Posterior vena cava (tissue), 2 donors: ENCODE measurements around the gene FRRS1L. TPM values are rescaled to one million over a fixed set of nuclear protein-coding genes. Genes with fewer than 3 reads are reported as not detected.

Experiments used
- DNase-seq: peaks from one replicate; pipeline ENCODE4 v3.0.0-alpha.2; 2020; ENCODE audit warnings: low spot score
- intact Hi-C, 2 donors: fragments of 100-400 bp; cut with DNase I; formaldehyde crosslinking; loops; one replicate each; pipeline versions ENCODE4 v1.14.1 to v1.14.2; 2022 to 2023
- total RNA-seq, 2 donors: library from RNA; stranded (reverse); fragmentation: NEBNext Ultra II Directional; extraction: Animal tissue kit (Norgen Biotek cat#: 25700); gene quantifications; one replicate each; pipeline ENCODE4 v1.2.1, GENCODE V29; 2021
- donor health status: DM: yes; HTN: yes; CAD: no.
- donor health status: DM: yes; HTN: yes; CAD: no.

The FRRS1L gene
- total RNA-seq, 2 donors from 2014 or later = 0.97 to 2.6 TPM

DNA sequence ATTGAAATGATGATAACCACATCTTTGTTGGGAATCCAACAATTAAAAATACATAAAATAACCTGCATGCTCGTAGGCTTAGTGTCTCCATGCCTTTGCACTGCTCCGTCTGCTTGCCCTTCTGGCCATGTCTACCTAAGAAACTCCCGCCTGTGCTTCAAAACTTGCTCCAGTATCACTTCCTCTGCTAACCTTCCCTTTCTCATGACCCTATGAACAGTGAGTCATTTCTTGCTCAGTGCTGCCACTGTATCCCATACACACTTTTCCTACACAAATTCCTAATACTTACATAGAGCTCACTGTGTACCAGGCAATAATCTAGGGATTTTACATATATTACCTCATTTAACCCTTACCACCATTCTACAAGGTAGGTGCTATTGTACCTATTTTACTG, 80.8 kb downstream of the FRRS1L start:
- DNase-seq = no peak
- intact Hi-C loops = no loop called here

DNA sequence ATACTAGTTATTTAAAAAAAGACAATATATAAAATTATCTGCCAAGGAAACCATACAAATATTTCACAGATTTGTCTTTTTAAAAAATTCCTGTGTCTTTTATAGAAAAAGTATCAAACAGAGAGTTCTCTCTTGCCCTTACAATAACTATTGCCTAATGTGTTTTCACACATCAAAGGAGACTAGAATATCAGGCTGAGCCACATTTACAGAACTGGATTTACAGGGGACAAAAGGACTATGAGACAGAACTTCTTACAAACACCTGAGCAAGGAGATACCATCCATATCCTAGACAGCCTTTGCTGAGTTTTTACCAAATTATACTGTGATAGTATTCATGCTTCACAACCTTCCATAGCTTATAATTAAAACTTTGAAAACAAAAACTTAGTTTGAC, 81.5 kb downstream of the FRRS1L start:
- intact Hi-C loops = no loop called here
- no peak for DNase-seq

DNA sequence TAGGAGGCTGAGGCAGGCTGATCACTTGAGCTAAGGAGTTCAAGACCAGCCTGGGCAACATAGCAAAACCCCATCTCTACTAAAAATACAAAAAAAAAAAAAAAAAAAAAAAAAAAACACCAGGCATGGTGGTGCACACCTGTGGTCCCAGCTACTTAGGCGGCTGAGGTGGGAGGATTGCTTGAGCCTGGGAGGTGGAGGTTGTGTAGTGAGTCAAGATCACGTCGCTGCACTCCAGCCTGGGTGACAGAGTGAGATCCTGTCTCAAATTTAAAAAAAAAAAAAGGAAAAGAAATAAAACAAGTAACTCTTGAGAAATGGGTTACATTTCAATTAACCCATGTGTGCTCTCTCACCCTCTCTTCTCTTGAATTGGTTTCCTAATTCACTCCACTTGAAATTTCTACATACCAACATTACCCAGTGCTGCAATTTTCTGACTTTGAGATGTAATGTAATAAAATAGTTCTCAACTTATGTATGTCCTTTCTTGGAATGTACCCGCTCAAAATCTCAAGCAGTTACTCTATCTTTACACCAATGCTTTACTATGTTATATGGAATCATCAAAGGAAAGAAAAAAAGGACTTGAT, 83.1 kb downstream of the FRRS1L start:
- DNase-seq = no peak
- intact Hi-C loops = loop anchor here in 1 of 2 donors (2.0 kb wide), 1 partner anchor 77 kb away; no protein-coding TSS in a partner anchor

- intact Hi-C loops = loop anchor here in 1 of 2 donors (2.0 kb wide), 1 partner anchor 78 kb away; no protein-coding TSS in a partner anchor
- DNase-seq = no peak
Observed at GRCh38 chr9:109083141-109083540, 83.9 kb downstream of the FRRS1L start.

GRCh38 chr9:109082091-109082620, 84.9 kb downstream of the FRRS1L start:
- intact Hi-C loops = loop anchor here in 1 of 2 donors (2.0 kb wide), 1 partner anchor 79 kb away; no protein-coding TSS in a partner anchor
- no peak for DNase-seq

Other genes starting within 250 kb of the FRRS1L start
- 10 to 100 TPM; 12.9 to 17.3 TPM for gene ELP1, start 233.1 kb downstream of the FRRS1L start, total RNA-seq
- gene ABITRAM, start 232.8 kb downstream of the FRRS1L start, total RNA-seq = 10 to 100 TPM in 1 of 2 donors, 1 to 10 TPM in 1; 9.6 to 10.5 TPM
- gene CTNNAL1, start 153.8 kb downstream of the FRRS1L start, total RNA-seq = 10 to 100 TPM; 36.6 to 67.8 TPM
- gene TMEM245, start 47.3 kb downstream of the FRRS1L start, total RNA-seq = 10 to 100 TPM; 44.9 to 52.3 TPM
- under 1 TPM; 0.28 to 0.62 TPM for gene EPB41L4B, start 153.8 kb upstream of the FRRS1L start, total RNA-seq